Measurements from ENCODE around the gene SMPDL3B. TPM values are rescaled to one million over a fixed set of nuclear protein-coding genes. Genes with fewer than 3 reads are reported as not detected.

Gene SMPDL3B
- polyA plus RNA-seq, 1 donor (not counting 4 experiments of a cell fraction or from before 2014, with no cell fraction given): 0.51 TPM

DNA sequence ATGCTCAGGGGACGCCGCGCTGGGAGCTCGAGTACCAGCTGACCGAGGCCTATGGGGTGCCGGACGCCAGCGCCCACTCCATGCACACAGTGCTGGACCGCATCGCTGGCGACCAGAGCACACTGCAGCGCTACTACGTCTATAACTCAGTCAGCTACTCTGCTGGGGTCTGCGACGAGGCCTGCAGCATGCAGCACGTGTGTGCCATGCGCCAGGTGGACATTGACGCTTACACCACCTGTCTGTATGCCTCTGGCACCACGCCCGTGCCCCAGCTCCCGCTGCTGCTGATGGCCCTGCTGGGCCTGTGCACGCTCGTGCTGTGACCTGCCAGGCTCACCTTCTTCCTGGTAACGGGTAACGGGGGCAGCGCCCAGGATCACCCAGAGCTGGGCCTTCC lies 23.7 kb downstream of the SMPDL3B start:
- no peaks in the 10 kb centered on the region for H4K20me1 ChIP-seq (ENCODE audit: control insufficient read depth, extremely low read depth, insufficient read depth, low read length)
- TF ChIP-seq EZH2 (IDR thresholded peaks at IDR 0.05; ENCODE audit: low read length): no peak
- TF ChIP-seq, protein P1, sequence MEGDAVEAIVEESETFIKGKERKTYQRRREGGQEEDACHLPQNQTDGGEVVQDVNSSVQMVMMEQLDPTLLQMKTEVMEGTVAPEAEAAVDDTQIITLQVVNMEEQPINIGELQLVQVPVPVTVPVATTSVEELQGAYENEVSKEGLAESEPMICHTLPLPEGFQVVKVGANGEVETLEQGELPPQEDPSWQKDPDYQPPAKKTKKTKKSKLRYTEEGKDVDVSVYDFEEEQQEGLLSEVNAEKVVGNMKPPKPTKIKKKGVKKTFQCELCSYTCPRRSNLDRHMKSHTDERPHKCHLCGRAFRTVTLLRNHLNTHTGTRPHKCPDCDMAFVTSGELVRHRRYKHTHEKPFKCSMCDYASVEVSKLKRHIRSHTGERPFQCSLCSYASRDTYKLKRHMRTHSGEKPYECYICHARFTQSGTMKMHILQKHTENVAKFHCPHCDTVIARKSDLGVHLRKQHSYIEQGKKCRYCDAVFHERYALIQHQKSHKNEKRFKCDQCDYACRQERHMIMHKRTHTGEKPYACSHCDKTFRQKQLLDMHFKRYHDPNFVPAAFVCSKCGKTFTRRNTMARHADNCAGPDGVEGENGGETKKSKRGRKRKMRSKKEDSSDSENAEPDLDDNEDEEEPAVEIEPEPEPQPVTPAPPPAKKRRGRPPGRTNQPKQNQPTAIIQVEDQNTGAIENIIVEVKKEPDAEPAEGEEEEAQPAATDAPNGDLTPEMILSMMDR (optimal IDR thresholded peaks at IDR 0.05 in 1 of 3, IDR thresholded peaks at IDR 0.05 in 1 of 3, conservative IDR thresholded peaks at IDR 0.05 in 1 of 3; ENCODE audit: extremely low read depth in 1 of 3, insufficient read depth in 2 of 3, low read length in 3 of 3): no peak
- peaks cover 13% of the 10 kb centered on the region for H3K4me1 ChIP-seq (ENCODE audit: control insufficient read depth, extremely low read depth, insufficient read depth, low read length)
- H3K79me2 ChIP-seq (ENCODE audit: control insufficient read depth, insufficient read depth, low read length): no peaks in the 10 kb centered on the region
- FAIRE-seq: no peak
- no peak overlapping the region for H2AFZ ChIP-seq (ENCODE audit: control insufficient read depth, low read length)
- H3K4me2 ChIP-seq (ENCODE audit: control insufficient read depth, extremely low read depth, insufficient read depth, low read depth, low read length): no peak overlapping the region
- H3K9ac ChIP-seq (ENCODE audit: control insufficient read depth, extremely low read depth, insufficient read depth, low read length): no peak overlapping the region
- H3K4me3 ChIP-seq (ENCODE audit: control insufficient read depth in 2 of 3, extremely low read depth in 1 of 3, insufficient read depth in 2 of 3, low read depth in 1 of 3, low read length in 3 of 3): no peak overlapping the region
- H3K27me3 ChIP-seq (ENCODE audit: control insufficient read depth, extremely low read depth, insufficient read depth, low read length): peaks cover 6% of the 10 kb centered on the region
- dilution Hi-C loops (cut with MboI; ENCODE audit: extremely low pct_ligation_motif_present, low sequenced_read_pairs): no loop called here
- H3K9me1 ChIP-seq (ENCODE audit: control insufficient read depth, extremely low read depth, insufficient read depth, low read length): no peaks in the 10 kb centered on the region
- H3K9me3 ChIP-seq (ENCODE audit: control insufficient read depth, low read depth, low read length): no peaks in the 10 kb centered on the region
- DNase-seq (ENCODE audit: low read depth, low spot score): no peak
- H3K36me3 ChIP-seq (ENCODE audit: control insufficient read depth in 2 of 2, extremely low read depth in 1 of 2, insufficient read depth in 2 of 2, low read length in 2 of 2): no peaks in the 10 kb centered on the region
- H3K27ac ChIP-seq (ENCODE audit: control insufficient read depth, insufficient read depth, low read length): no peak overlapping the region

DNA sequence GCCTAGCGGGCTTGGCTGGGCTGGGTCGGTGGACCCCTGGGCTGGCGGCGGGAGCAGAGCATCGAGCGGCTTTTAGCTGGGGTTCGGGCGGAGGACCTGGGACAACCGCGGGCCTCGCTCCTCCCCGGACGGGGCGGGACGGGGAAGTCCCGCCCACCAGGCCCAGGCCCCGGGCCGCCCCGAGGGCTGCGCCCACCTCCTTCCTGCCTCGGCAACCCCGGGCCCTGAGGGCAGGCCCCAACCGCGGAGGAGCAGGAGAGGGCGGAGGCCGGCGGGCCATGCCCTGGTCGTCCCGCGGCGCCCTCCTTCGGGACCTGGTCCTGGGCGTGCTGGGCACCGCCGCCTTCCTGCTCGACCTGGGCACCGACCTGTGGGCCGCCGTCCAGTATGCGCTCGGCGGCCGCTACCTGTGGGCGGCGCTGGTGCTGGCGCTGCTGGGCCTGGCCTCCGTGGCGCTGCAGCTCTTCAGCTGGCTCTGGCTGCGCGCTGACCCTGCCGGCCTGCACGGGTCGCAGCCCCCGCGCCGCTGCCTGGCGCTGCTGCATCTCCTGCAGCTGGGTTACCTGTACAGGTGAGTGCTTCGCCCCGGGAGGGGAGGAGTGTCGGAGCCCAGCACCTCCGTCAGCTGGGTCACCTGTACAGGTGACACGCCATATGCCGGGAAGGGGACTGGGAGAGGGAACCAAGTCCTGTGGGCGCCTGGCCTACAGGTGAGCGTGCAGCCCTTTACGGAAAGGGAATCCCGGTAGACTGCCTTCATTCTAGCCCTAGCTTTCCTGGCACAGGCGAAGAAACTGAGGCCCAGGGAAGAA lies 25.2 kb downstream of the SMPDL3B start, which contains the start of gene XKR8:
TSS of gene XKR8 (plus strand) at position 182 of the 812 bp plus-strand sequence. CDS start at position 279, 97 bp downstream.
- no peak for FAIRE-seq
- dilution Hi-C loops (cut with MboI; ENCODE audit: extremely low pct_ligation_motif_present, low sequenced_read_pairs): no loop called here
- DNase-seq (ENCODE audit: low read depth, low spot score): no peak

More for the DNA sequence above, 25.2 kb downstream of the SMPDL3B start, which contains the start of gene XKR8:
- peak within 1 kb of the TSS; percentile 89 for H3K4me2 ChIP-seq (ENCODE audit: control insufficient read depth, extremely low read depth, insufficient read depth, low read depth, low read length)
- H3K4me1 ChIP-seq (ENCODE audit: control insufficient read depth, extremely low read depth, insufficient read depth, low read length): peaks cover 13% of the 10 kb centered on the region
- H4K20me1 ChIP-seq (ENCODE audit: control insufficient read depth, extremely low read depth, insufficient read depth, low read length): no peaks in the 10 kb centered on the region
- H3K9me3 ChIP-seq (ENCODE audit: control insufficient read depth, low read depth, low read length): no peaks in the 10 kb centered on the region
- peak within 1 kb of the TSS; percentile 79 for H3K9ac ChIP-seq (ENCODE audit: control insufficient read depth, extremely low read depth, insufficient read depth, low read length)
- H3K4me3 ChIP-seq (ENCODE audit: control insufficient read depth in 2 of 3, extremely low read depth in 1 of 3, insufficient read depth in 2 of 3, low read depth in 1 of 3, low read length in 3 of 3): peak within 1 kb of the TSS; percentile 49 to 77 (median 69)
- no peak for TF ChIP-seq EZH2 (IDR thresholded peaks at IDR 0.05; ENCODE audit: low read length)
- TF ChIP-seq, protein P1 (optimal IDR thresholded peaks at IDR 0.05 in 1 of 3, IDR thresholded peaks at IDR 0.05 in 1 of 3, conservative IDR thresholded peaks at IDR 0.05 in 1 of 3; ENCODE audit: extremely low read depth in 1 of 3, insufficient read depth in 2 of 3, low read length in 3 of 3): peak; percentile 30 to 73 (median 68)
- peak within 1 kb of the TSS; percentile 72 for H3K27ac ChIP-seq (ENCODE audit: control insufficient read depth, insufficient read depth, low read length)
- H3K36me3 ChIP-seq (ENCODE audit: control insufficient read depth in 2 of 2, extremely low read depth in 1 of 2, insufficient read depth in 2 of 2, low read length in 2 of 2): peaks cover 0 to 1% of the 10 kb centered on the region in 2 experiments
- H2AFZ ChIP-seq (ENCODE audit: control insufficient read depth, low read length): peak within 1 kb of the TSS; percentile 80
- H3K27me3 ChIP-seq (ENCODE audit: control insufficient read depth, extremely low read depth, insufficient read depth, low read length): no peaks in the 10 kb centered on the region
- no peaks in the 10 kb centered on the region for H3K9me1 ChIP-seq (ENCODE audit: control insufficient read depth, extremely low read depth, insufficient read depth, low read length)
- H3K79me2 ChIP-seq (ENCODE audit: control insufficient read depth, insufficient read depth, low read length): no peaks in the 10 kb centered on the region
